ENCODE results near the gene CIRBP. TPM values are rescaled to one million over a fixed set of nuclear protein-coding genes. Genes with fewer than 3 reads are reported as not detected.

Gene CIRBP
- total RNA-seq, 2 donors from 2014 or later = 282 to 301 TPM

- H3K9ac ChIP-seq (ENCODE audit: extremely low read depth, low read length, poor library complexity, severe bottlenecking) = peak within 1 kb of the TSS; percentile 80
- no peaks in the 10 kb centered on the region for H3K9me3 ChIP-seq (ENCODE audit: control insufficient read depth, low read length)
- Mint-ChIP-seq H3K9me3 (no peaks in the 10 kb centered on the region), H3K4me1 (peaks cover 2% of the 10 kb centered on the region), H3K4me3 (peak within 1 kb of the TSS; percentile 87), H3K27me3 (ENCODE audit: insufficient read depth) (no peaks in the 10 kb centered on the region), H3K27ac (peak within 1 kb of the TSS; percentile 93), H3K36me3 (ENCODE audit: low read depth) (peaks cover 12% of the 10 kb centered on the region)
- peak; percentile 95 for DNase-seq
- H3K27ac ChIP-seq (ENCODE audit: low read depth, low read length) = peak within 1 kb of the TSS; percentile 99
- H3K36me3 ChIP-seq (ENCODE audit: control insufficient read depth, insufficient read depth, low read length) = peaks cover 14% of the 10 kb centered on the region
- H3K4me1 ChIP-seq (ENCODE audit: control insufficient read depth, insufficient read depth, low read length) = peaks cover 6% of the 10 kb centered on the region
- peak within 1 kb of the TSS; percentile 73 for H3K4me3 ChIP-seq (ENCODE audit: low read length)
- TF ChIP-seq, protein P1, sequence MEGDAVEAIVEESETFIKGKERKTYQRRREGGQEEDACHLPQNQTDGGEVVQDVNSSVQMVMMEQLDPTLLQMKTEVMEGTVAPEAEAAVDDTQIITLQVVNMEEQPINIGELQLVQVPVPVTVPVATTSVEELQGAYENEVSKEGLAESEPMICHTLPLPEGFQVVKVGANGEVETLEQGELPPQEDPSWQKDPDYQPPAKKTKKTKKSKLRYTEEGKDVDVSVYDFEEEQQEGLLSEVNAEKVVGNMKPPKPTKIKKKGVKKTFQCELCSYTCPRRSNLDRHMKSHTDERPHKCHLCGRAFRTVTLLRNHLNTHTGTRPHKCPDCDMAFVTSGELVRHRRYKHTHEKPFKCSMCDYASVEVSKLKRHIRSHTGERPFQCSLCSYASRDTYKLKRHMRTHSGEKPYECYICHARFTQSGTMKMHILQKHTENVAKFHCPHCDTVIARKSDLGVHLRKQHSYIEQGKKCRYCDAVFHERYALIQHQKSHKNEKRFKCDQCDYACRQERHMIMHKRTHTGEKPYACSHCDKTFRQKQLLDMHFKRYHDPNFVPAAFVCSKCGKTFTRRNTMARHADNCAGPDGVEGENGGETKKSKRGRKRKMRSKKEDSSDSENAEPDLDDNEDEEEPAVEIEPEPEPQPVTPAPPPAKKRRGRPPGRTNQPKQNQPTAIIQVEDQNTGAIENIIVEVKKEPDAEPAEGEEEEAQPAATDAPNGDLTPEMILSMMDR (conservative IDR thresholded peaks at IDR 0.05) = peak; percentile 57
- no peaks in the 10 kb centered on the region for H3K27me3 ChIP-seq (ENCODE audit: control insufficient read depth, insufficient read depth, low read length, poor library complexity, severe bottlenecking)
- WGBS, 2 experiments (ENCODE audit: insufficient coverage in 1 of 2, insufficient read length in 1 of 2) = 3 to 5% methylated on average over 17 to 60 of the region's 60 CpGs
Observed at GRCh38 chr19:1248139-1248785, 20.9 kb upstream of the CIRBP start, which contains the start of gene MIDN. Gene MIDN, plus strand, starts transcription at chr19:1248583. Its CDS starts 1,714 bp downstream, at chr19:1250297.

DNA sequence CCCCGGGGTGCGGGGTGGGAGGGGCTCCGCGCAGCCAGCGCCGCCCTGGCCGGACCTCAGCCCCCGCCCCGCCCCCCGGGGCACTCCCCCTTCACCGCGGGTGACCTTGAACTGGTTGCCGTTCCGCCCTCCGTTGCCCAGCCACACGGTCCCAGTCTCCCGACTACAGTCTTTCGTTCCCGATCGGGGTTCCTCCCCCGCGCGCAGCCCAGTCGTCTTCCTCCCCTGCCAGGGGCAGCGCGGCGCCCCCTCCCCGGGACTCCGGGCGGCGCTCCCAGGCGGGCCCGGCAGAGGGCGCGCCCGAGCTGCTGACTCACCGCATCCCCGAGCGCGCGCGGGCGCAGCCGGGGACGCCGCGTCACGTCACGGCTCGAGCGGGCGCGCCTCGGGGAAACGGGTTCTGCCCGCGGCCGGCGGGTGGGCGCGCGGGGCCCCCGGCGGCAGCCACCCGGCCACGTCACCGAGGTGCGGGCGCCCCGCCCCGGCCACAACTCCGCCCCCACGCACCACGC is 20.3 kb upstream of the CIRBP start:
- Histone ChIP-seq H3K4me1 (ENCODE audit: control insufficient read depth, insufficient read depth, low read length) (peaks cover 10% of the 10 kb centered on the region), H3K27ac (ENCODE audit: low read depth, low read length) (peak overlapping the region; percentile 99), H3K9ac (ENCODE audit: extremely low read depth, low read length, poor library complexity, severe bottlenecking) (peak overlapping the region; percentile 80), H3K36me3 (ENCODE audit: control insufficient read depth, insufficient read depth, low read length) (peaks cover 20% of the 10 kb centered on the region), H3K9me3 (ENCODE audit: control insufficient read depth, low read length) (no peaks in the 10 kb centered on the region), H3K4me3 (ENCODE audit: low read length) (peak overlapping the region; percentile 73), H3K27me3 (ENCODE audit: control insufficient read depth, insufficient read depth, low read length, poor library complexity, severe bottlenecking) (no peaks in the 10 kb centered on the region)
- Mint-ChIP-seq H3K9me3 (no peaks in the 10 kb centered on the region), H3K4me1 (peaks cover 2% of the 10 kb centered on the region), H3K27me3 (ENCODE audit: insufficient read depth) (no peaks in the 10 kb centered on the region), H3K36me3 (ENCODE audit: low read depth) (peaks cover 16% of the 10 kb centered on the region), H3K4me3 (peak overlapping the region; percentile 87), H3K27ac (peak overlapping the region; percentile 93)
- no peak for DNase-seq
- TF ChIP-seq, protein P1 (conservative IDR thresholded peaks at IDR 0.05) = peak; percentile 83
- 0% methylated on average over 18 to 73 of the region's 74 CpGs for WGBS, 2 experiments (ENCODE audit: insufficient coverage in 1 of 2, insufficient read length in 1 of 2)

DNA sequence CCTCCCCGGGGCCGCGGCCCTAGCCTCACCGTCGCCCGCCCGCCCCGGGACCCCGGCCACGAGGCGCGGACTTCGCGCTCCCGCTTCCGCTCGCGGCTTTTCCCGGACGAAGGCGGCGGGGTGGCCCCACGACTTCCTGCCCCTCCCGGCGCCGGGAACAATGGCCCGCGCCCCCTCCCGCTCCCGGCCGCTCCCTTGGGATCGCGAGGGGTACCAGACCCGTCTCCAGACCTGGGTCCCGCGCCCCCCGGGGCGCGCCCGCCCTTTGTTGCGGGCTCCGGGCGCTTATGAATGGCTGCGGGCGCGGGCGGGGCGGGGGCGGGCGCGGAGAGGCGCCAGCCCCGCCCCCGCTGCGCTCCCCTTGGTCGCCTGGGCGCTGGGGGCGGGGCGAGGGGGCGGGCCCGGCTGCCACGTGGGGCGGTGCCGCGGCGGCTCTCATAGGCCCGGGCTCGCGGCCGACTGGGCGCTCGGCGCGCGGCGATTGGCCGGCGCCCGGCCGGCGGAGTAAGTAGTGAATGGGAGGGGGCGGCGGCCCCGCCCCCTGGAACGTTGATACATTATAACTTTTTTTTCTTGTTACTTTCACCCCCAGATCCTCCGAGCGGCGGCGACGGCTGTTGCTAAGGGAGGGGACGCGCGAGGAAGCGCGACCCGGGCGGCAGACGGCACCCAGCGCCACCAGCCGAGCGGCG is 19.7 kb upstream of the CIRBP start:
- TF ChIP-seq, protein P1 (conservative IDR thresholded peaks at IDR 0.05) = no peak
- Histone ChIP-seq H3K9ac (ENCODE audit: extremely low read depth, low read length, poor library complexity, severe bottlenecking) (peak overlapping the region; percentile 95), H3K9me3 (ENCODE audit: control insufficient read depth, low read length) (no peaks in the 10 kb centered on the region), H3K27me3 (ENCODE audit: control insufficient read depth, insufficient read depth, low read length, poor library complexity, severe bottlenecking) (no peaks in the 10 kb centered on the region), H3K27ac (ENCODE audit: low read depth, low read length) (peak overlapping the region; percentile 99), H3K36me3 (ENCODE audit: control insufficient read depth, insufficient read depth, low read length) (peaks cover 26% of the 10 kb centered on the region), H3K4me3 (ENCODE audit: low read length) (peak overlapping the region; percentile 71), H3K4me1 (ENCODE audit: control insufficient read depth, insufficient read depth, low read length) (peaks cover 10% of the 10 kb centered on the region)
- peaks cover 2% of the 10 kb centered on the region for H3K4me1 Mint-ChIP-seq
- H3K9me3 Mint-ChIP-seq = no peaks in the 10 kb centered on the region
- peak; percentile 97 for DNase-seq
- peaks cover 17% of the 10 kb centered on the region for H3K36me3 Mint-ChIP-seq (ENCODE audit: low read depth)
- H3K27me3 Mint-ChIP-seq (ENCODE audit: insufficient read depth) = no peaks in the 10 kb centered on the region
- H3K27ac Mint-ChIP-seq = no peak overlapping the region
- 0% methylated on average over 13 to 102 of the region's 102 CpGs for WGBS, 2 experiments (ENCODE audit: insufficient coverage in 1 of 2, insufficient read length in 1 of 2)
- peak overlapping the region; percentile 87 for H3K4me3 Mint-ChIP-seq

Data from endodermal cell (in vitro differentiated cells).